Measurements from ENCODE around the gene HEATR5A.
"Not testable (repeated sequence)": the region's sequence is repeated elsewhere in the genome, so short reads cannot be mapped to it uniquely, and the experiment has no call there.

The HEATR5A gene

GRCh38 chr14:31420319-31421111, at the start of gene HEATR5A:
TSS of gene HEATR5A (minus strand) at chr14:31420550. CDS start at chr14:31402975, 17,575 bp downstream.
- DNase-seq (ENCODE audit: low read depth in 2 of 2), result peak; percentile 87

- DNase-seq (ENCODE audit: low read depth in 2 of 2), result no peak
Measured at GRCh38 chr14:31466554-31466953, 46.2 kb upstream of the HEATR5A start.

GRCh38 chr14:31465111-31465510, 44.8 kb upstream of the HEATR5A start:
- DNase-seq (ENCODE audit: low read depth in 2 of 2), result no peak

- not testable (repeated sequence) for DNase-seq (ENCODE audit: low read depth in 2 of 2)
Measured at GRCh38 chr14:31462450-31462849, 42.1 kb upstream of the HEATR5A start.

- no peak for DNase-seq (ENCODE audit: low read depth in 2 of 2)
Measured at GRCh38 chr14:31461545-31461944, 41.2 kb upstream of the HEATR5A start.

DNA sequence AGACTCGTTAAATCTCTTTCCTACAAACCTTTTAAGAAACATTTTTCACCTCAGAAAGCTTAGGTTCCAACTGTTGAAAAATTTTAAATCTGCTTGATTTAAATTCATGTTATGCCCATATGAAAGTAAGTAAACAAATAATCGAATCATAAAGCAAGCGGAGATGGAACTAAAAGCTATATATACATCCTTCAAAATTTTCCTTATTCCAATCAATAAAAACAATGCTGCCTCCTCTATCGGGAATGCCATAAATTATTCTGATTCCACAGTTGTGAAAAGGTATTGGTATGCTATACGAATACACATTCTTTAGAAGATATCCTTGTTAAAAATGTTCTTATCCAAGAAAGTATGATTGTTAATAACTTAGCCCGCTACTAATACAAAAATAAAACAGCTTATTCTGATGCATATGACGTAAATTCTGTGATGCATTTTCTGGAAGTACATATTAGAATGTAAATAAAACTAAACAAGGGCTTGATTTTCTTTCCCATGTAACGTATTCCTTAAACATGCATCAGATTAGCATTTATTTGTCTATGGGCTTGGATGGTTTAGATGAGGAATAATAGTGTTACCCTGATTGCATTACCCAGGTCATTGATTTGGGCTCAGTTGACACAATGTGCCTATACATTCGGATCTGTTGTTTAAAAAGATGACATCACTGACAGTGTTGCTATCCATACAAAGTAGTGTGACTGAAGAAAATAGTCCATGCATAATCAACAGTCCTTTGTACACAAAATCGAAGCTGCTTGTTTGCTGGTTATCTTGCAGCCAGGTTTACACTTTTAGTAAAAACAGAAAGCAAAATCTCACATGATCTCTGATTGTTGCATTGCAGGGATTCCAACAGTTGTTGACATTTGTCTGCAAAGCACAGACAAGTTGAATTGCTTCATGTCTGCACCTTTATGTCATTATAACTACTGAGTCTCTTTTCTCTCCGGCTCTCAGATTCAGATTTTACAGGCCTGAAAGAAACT, 37.6 kb upstream of the HEATR5A start:
- DNase-seq (ENCODE audit: low read depth in 2 of 2), result no peak

- peak; percentile 86 for DNase-seq (ENCODE audit: low read depth in 2 of 2)
Measured at GRCh38 chr14:31456841-31457664, 36.7 kb upstream of the HEATR5A start, which contains the start of gene DTD2. TSS of gene DTD2 (minus strand) at chr14:31457506. CDS start at chr14:31457393, 113 bp downstream.

- no peak for DNase-seq (ENCODE audit: low read depth in 2 of 2)
Measured at GRCh38 chr14:31449971-31450610, 29.7 kb upstream of the HEATR5A start.

DNA sequence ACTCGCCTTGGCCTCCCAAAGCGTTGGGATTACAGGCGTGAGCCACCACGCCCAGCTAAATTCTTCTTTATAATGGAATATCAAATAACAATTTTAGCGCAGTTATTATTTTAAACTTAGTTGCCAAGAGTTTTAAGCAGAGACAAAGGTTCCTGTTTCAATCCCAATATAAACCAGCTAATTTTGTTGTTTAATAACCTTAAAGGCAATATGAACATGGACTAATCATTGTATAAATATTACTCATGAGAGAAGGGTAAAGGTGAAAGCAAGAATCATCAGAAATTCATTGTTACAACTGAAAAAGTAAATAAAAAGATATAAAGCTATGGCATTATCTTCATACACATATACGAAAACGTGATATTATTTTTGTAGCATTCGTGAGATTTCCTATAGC, 28.8 kb upstream of the HEATR5A start:
- DNase-seq (ENCODE audit: low read depth in 2 of 2), result no peak

DNA sequence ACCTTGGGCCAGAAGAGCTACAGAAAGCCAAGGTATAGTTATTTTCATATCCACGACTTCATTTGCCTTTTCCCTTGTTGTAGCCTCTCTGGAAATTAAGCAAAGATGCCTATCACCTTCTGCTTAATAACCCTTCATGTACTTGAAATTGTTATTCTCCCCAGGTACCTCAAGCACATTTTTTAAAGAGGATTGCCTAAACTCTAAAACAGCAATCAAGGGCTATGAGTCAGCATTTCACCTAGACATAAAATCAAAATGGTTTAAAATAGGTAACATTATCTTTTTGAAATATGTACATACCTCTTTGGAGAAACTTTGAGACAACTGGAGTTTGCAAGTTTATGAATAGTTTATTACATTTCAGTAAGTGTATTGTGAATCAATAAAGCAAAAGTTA, 25.4 kb upstream of the HEATR5A start:
- DNase-seq (ENCODE audit: low read depth in 2 of 2), result no peak

GRCh38 chr14:31442284-31442683, 21.9 kb upstream of the HEATR5A start:
- DNase-seq (ENCODE audit: low read depth in 2 of 2), result no peak

- DNase-seq (ENCODE audit: low read depth in 2 of 2), result no peak
Measured at GRCh38 chr14:31441273-31442111, 21.1 kb upstream of the HEATR5A start.

DNA sequence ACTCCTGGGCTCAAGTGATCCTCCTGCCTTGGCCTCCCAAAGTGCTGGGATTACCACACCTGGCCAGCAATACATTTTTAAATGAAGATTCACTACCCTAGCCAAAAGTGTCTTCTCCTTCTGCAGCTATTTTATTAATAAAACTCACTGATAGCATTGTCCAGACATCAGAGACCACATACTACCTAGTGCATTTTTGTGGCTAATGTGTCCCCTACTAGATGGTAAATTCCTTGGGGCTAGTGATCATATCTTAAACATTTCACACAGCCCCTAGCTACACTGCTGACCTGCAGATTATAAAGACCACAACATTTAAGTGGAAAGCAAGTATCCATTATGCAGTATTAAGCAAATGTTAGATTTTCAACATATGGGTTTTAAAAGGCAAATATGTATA, 19.9 kb upstream of the HEATR5A start:
- no peak for DNase-seq (ENCODE audit: low read depth in 2 of 2)

GRCh38 chr14:31439561-31439960, 19.2 kb upstream of the HEATR5A start:
- no peak for DNase-seq (ENCODE audit: low read depth in 2 of 2)

DNA sequence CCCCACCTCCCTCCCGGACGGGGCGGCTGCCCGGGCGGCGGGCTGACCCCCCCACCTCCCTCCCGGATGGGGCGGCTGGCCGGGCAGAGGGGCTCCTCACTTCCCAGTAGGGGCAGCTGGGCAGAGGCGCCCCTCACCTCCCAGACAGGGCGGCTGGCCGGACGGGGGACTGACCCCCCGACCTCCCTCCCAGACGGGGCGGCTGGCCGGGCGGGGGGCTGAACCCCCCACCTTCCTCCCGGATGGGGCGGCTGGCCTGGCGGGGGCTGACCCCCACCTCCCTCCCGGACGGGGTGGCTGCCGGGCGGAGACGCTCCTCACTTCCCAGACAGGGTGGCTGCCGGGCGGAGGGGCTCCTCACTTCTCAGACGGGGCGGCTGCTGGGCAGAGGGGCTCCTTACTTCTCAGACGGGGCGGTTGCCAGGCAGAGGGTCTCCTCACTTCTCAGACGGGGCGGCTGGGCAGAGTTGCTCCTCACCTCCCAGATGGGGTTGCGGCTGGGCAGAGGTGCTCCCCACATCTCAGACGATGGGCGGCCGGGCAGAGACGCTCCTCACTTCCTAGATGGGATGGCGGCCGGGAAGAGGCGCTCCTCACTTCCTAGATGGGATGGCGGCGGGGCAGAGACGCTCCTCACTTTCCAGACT, 16.8 kb upstream of the HEATR5A start:
- DNase-seq (ENCODE audit: low read depth in 2 of 2), result not testable (repeated sequence)

DNA sequence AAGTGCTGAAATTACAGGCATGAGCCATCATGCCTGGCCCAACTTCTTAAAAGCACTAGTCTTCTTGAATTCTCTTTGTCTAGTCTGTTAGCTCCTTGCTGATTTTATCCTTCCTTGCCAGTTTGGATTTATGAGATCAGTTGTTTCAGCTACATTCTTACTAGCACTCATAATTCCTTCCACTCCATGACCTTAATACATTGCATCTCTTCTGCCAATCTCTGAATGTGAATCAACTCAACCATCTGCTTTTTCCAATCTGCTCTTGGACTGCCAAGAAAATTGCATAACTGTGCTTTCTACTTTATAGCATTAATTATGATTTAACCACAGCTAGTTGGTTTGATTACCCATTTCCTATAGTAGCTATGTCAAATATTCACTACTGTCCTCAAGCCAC, 14.9 kb upstream of the HEATR5A start:
- no peak for DNase-seq (ENCODE audit: low read depth in 2 of 2)

DNA sequence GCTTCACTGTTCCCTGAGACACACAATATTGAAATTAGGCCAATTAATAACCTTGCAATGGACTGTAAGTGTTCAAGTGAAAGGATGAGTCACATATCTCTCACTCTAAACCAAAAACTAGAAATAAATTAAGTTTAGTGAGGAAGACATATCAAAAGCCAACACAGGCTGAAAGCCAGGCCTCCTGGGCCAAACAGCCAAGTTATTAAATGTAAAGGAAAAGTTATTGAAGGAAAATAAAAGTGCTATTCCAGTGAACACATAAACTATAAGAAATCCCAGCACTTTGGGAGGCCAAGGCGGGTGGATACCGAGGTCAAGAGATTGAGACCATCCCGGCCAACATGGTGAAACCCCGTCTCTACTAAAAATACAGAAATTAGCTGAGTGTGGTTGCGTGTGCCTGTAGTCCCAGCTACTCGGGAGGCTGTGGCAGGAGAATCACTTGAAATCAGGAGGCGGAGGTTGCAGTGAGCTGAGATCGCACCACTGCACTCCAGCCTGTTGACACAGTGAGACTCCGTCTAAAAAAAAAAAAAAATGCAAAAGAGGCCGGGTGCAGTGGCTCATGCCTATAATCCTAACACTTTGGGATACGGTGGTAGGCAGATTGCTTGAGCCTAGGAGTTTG, 10.4 kb upstream of the HEATR5A start:
- DNase-seq (ENCODE audit: low read depth in 2 of 2), result no peak

DNA sequence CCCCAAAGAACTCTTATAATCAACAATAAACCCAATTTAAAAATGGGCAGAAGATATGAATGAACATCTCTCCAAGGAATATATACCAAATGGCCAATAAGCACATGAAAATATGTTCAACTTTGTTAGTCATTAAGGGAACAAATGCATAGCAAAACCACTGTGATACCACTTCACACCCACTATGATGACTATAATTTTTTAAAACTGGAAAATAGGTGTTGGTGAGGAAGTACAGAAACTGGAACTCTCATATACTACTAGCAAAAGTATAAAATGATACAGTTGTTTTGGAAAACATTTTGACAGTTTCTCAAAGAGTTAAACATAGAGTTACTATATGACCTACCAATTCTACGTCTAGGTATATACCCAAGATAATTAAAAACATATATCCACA, 9.4 kb upstream of the HEATR5A start:
- no peak for DNase-seq (ENCODE audit: low read depth in 2 of 2)

- DNase-seq (ENCODE audit: low read depth in 2 of 2), result no peak
Measured at GRCh38 chr14:31428011-31428410, 7.7 kb upstream of the HEATR5A start.
